K562 (cell line): Measurements from ENCODE around the gene TMEM150A. TPM values are rescaled to one million over a fixed set of nuclear protein-coding genes. Genes with fewer than 3 reads are reported as not detected.

ENCODE experiments used
- DNMT1 ChIP-seq: fragments of 450-650 bp; IDR thresholded peaks from 2 replicates; pipeline ENCODE4 v1.6.1; 2016; ENCODE audit warnings: antibody characterized with exemption, mild to moderate bottlenecking
- EP300 ChIP-seq: IDR thresholded peaks from 2 replicates; pipeline ENCODE4 v1.6.1; 2012; ENCODE audit warnings: low read length, improper control_type of control experiment
- FOXA3 ChIP-seq, 2 experiments: fragments of 450-650 bp in 1 of 2; sonication (generic) in 1 of 2; formaldehyde crosslinking; IDR thresholded peaks in 1 of 2; conservative IDR thresholded peaks in 1 of 2; 2 replicates each; pipeline versions ENCODE4 v1.4.0 to v1.8.0; 2020 to 2022; ENCODE audit warnings: mild to moderate bottlenecking in 2 of 2, missing genetic modification reagents in 1 of 2
- MECOM ChIP-seq: fragments of 250-450 bp; sonication (Bioruptor Pico); IDR thresholded peaks from 2 replicates; pipeline ENCODE4 v1.8.0; 2022; ENCODE audit warnings: inconsistent platforms
- PCBP1 ChIP-seq: fragments of 200-400 bp; formaldehyde crosslinking; IDR thresholded peaks from 2 replicates; pipeline ENCODE4 v1.6.1; 2018; ENCODE audit warnings: mild to moderate bottlenecking, low read depth, low read length; ENCODE audit not compliant: poor library complexity, severe bottlenecking
- PHF20 ChIP-seq: fragments of 450-650 bp; IDR thresholded peaks from 2 replicates; pipeline ENCODE4 v1.6.1; 2018; ENCODE audit not compliant: partially characterized antibody
- POU5F1 ChIP-seq: fragments of 150-350 bp; IDR thresholded peaks from 2 replicates; pipeline ENCODE4 v1.6.1; 2014; ENCODE audit warnings: borderline replicate concordance, low read length, low read depth, mild to moderate bottlenecking; ENCODE audit not compliant: partially characterized antibody
- PTBP1 ChIP-seq: fragments of 200-400 bp; formaldehyde crosslinking; IDR thresholded peaks from 2 replicates; pipeline ENCODE4 v1.6.1; 2017; ENCODE audit warnings: low read depth, low read length
- SETDB1 ChIP-seq: IDR thresholded peaks from one replicate; pipeline ENCODE4 v1.6.1; 2012; ENCODE audit warnings: low read length, control low read depth, inconsistent platforms
- SIRT6 ChIP-seq: IDR thresholded peaks from one replicate; pipeline ENCODE4 v1.6.1; 2012; ENCODE audit warnings: low read depth, mild to moderate bottlenecking, control low read depth, inconsistent platforms, low read length, moderate library complexity
- TCF3 ChIP-seq: sonication (generic); formaldehyde crosslinking; IDR thresholded peaks from 2 replicates; pipeline ENCODE4 v1.4.0; 2020; ENCODE audit warnings: mild to moderate bottlenecking, missing genetic modification reagents
- ZNF551 ChIP-seq: fragments of 250-450 bp; sonication (Bioruptor Pico); IDR thresholded peaks from 2 replicates; pipeline ENCODE4 v1.5.0; 2021; ENCODE audit warnings: mild to moderate bottlenecking, moderate library complexity
- polyA plus RNA-seq, 8 experiments: library from polyadenylated mRNA; depleted of rRNA in 4 of 8; stranded (reverse) in 5 of 8; unstranded in 3 of 8; fragments of >200 nt; fragmentation: Nextera tagmentation in 2 of 8; fragmentation: Illumina TruSeq in 1 of 8; extraction: Ambion mirVana in 2 of 8; extraction: Trizol in 1 of 8; gene quantifications; 2 replicates each; pipeline versions ENCODE4 v1.2.1 to v1.2.3, GENCODE V29; 2011 to 2014; ENCODE audit warnings: inconsistent platforms in 1 of 8, missing spikeins in 1 of 8
- total RNA-seq, 7 experiments: library from RNA; depleted of rRNA in 6 of 7; stranded (reverse); fragments of >200 nt in 6 of 7; fragmentation: Illumina TruSeq in 2 of 7; extraction: Trizol in 2 of 7; gene quantifications; 2 replicates each; pipeline versions ENCODE4 v1.2.1 to v1.2.3, GENCODE V29; 2011 to 2021; ENCODE audit warnings: low replicate concordance in 1 of 7
- TF ChIP-seq, protein P1 (sequence below): IDR thresholded peaks from 2 replicates; pipeline ENCODE4 v1.6.1; 2014; ENCODE audit warnings: antibody characterized with exemption
- TF ChIP-seq, protein P2 (sequence below), 2 experiments: fragments of 450-650 bp; IDR thresholded peaks; 2 replicates each; pipeline ENCODE4 v1.6.1; 2018; ENCODE audit warnings: mild to moderate bottlenecking in 2 of 2, low read depth in 1 of 2; ENCODE audit not compliant: partially characterized antibody in 2 of 2
- TF ChIP-seq, protein P3 (sequence below): fragments of 450-650 bp; IDR thresholded peaks from 2 replicates; pipeline ENCODE4 v1.6.1; 2014; ENCODE audit warnings: low read depth, mild to moderate bottlenecking, moderate library complexity, borderline replicate concordance
- TF ChIP-seq, protein P4 (sequence below): fragments of 250-450 bp; sonication (Bioruptor Pico); IDR thresholded peaks from 2 replicates; pipeline ENCODE4 v1.8.0; 2021; ENCODE audit warnings: borderline replicate concordance, mild to moderate bottlenecking, moderate library complexity; ENCODE audit not compliant: poor library complexity, severe bottlenecking

TMEM150A gene
- total and polyA plus RNA-seq, 9 of the 15 experiments (the other 6 are each of a cell fraction or from before 2014, with no cell fraction given): 3.9 to 17.1 (median 8.4) TPM

DNA sequence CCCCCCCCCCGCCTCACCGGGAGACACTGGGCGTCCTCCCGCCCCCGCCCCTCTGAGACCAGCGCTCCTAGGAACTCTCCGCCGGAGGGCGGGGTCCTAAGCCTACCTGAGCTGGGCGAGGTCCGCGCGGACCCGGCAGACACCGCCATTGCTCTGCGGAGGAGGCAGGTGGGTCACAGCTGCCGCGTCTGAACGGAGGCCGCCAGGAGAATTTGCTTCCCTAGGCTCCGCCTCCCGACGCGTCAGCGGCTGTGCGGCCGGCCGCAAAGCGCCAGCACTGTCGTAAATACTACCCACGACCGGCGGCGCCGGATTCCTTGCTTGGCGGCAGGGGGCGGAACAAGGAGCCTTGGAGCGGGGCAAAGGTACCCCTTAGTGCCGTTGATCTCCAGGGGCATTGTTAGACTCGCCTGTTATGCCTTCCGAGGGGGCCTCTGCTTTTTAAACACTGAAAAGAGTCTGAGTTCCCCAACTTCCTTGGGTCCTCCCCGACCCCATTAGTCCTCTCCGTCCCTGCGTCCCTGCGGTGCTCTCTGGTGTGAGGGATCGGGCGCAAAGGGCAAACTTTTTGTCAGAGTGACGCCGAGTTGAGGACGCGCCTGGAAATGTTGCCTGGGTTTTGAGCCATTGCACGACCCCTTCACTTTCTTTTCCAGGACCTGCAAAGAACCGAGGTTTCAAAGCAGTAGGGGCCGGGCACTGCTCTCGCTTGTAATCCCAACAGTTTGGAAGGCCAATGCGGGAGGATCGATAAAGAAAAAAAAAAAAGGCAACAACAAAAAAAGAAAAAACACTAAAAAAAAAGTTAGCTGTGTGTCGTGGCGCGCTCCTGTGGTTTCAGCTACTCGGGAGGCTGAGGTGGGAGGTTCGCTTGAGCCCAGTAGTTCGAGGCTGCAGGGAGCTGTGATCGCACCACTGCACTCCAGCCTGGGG, 41.0 kb downstream of the TMEM150A start, which contains the start of gene GGCX (continued):
- TF ChIP-seq DNMT1 (no peak), TCF3 (no peak), SETDB1 (no peak), EP300 (no peak), PHF20 (peak; percentile 0), FOXA3 (CRISPR knock-in tag; conservative IDR thresholded peaks at IDR 0.05 in 1 of 2, IDR thresholded peaks at IDR 0.05 in 1 of 2) (no peak), PTBP1 (no peak), SIRT6 (no peak), ZNF551 (CRISPR knock-in tag) (no peak), POU5F1 (no peak), MECOM (CRISPR knock-in tag) (0 out of 2 replicates have a peak, but pooled peaks have one; percentile 32), PCBP1 (no peak)
- TF ChIP-seq, protein P1, sequence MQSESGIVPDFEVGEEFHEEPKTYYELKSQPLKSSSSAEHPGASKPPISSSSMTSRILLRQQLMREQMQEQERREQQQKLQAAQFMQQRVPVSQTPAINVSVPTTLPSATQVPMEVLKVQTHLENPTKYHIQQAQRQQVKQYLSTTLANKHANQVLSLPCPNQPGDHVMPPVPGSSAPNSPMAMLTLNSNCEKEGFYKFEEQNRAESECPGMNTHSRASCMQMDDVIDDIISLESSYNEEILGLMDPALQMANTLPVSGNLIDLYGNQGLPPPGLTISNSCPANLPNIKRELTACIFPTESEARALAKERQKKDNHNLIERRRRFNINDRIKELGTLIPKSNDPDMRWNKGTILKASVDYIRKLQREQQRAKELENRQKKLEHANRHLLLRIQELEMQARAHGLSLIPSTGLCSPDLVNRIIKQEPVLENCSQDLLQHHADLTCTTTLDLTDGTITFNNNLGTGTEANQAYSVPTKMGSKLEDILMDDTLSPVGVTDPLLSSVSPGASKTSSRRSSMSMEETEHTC: no peak; the same call in 1 of the 2 replicates
- TF ChIP-seq, protein P2, sequence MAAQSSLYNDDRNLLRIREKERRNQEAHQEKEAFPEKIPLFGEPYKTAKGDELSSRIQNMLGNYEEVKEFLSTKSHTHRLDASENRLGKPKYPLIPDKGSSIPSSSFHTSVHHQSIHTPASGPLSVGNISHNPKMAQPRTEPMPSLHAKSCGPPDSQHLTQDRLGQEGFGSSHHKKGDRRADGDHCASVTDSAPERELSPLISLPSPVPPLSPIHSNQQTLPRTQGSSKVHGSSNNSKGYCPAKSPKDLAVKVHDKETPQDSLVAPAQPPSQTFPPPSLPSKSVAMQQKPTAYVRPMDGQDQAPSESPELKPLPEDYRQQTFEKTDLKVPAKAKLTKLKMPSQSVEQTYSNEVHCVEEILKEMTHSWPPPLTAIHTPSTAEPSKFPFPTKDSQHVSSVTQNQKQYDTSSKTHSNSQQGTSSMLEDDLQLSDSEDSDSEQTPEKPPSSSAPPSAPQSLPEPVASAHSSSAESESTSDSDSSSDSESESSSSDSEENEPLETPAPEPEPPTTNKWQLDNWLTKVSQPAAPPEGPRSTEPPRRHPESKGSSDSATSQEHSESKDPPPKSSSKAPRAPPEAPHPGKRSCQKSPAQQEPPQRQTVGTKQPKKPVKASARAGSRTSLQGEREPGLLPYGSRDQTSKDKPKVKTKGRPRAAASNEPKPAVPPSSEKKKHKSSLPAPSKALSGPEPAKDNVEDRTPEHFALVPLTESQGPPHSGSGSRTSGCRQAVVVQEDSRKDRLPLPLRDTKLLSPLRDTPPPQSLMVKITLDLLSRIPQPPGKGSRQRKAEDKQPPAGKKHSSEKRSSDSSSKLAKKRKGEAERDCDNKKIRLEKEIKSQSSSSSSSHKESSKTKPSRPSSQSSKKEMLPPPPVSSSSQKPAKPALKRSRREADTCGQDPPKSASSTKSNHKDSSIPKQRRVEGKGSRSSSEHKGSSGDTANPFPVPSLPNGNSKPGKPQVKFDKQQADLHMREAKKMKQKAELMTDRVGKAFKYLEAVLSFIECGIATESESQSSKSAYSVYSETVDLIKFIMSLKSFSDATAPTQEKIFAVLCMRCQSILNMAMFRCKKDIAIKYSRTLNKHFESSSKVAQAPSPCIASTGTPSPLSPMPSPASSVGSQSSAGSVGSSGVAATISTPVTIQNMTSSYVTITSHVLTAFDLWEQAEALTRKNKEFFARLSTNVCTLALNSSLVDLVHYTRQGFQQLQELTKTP (IDR thresholded peaks at IDR 0.05; ENCODE audit: low read depth in 1 of 2, partially characterized antibody in 2 of 2): peak; percentile 41 to 57
- TF ChIP-seq, protein P3, sequence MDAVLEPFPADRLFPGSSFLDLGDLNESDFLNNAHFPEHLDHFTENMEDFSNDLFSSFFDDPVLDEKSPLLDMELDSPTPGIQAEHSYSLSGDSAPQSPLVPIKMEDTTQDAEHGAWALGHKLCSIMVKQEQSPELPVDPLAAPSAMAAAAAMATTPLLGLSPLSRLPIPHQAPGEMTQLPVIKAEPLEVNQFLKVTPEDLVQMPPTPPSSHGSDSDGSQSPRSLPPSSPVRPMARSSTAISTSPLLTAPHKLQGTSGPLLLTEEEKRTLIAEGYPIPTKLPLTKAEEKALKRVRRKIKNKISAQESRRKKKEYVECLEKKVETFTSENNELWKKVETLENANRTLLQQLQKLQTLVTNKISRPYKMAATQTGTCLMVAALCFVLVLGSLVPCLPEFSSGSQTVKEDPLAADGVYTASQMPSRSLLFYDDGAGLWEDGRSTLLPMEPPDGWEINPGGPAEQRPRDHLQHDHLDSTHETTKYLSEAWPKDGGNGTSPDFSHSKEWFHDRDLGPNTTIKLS: peak; percentile 80
- TF ChIP-seq, protein P4, sequence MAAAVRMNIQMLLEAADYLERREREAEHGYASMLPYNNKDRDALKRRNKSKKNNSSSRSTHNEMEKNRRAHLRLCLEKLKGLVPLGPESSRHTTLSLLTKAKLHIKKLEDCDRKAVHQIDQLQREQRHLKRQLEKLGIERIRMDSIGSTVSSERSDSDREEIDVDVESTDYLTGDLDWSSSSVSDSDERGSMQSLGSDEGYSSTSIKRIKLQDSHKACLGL (CRISPR knock-in tag): no peak
